Measurements from ENCODE around the gene SCUBE2. TPM values are rescaled to one million over a fixed set of nuclear protein-coding genes. Genes with fewer than 3 reads are reported as not detected.
"Not testable (repeated sequence)": the region's sequence is repeated elsewhere in the genome, so short reads cannot be mapped to it uniquely, and the experiment has no call there.

Gene SCUBE2
- total RNA-seq, 1 donor from 2014 or later, result 1.9 TPM

- Mint-ChIP-seq H3K4me1 (ENCODE audit: unreplicated experiment) (no peaks in the 10 kb centered on the region), H3K27ac (ENCODE audit: unreplicated experiment) (no peak overlapping the region)
Measured at GRCh38 chr11:8980485-8980884, 110.9 kb downstream of the SCUBE2 start.

GRCh38 chr11:8979365-8979764 lies 112.0 kb downstream of the SCUBE2 start:
- not testable (repeated sequence) for H3K27ac Mint-ChIP-seq (ENCODE audit: unreplicated experiment); H3K36me3 Mint-ChIP-seq (ENCODE audit: unreplicated experiment); H3K27me3 Mint-ChIP-seq (ENCODE audit: unreplicated experiment); DNase-seq (ENCODE audit: extremely low spot score, unreplicated experiment); H3K4me1 Mint-ChIP-seq (ENCODE audit: unreplicated experiment); H3K9me3 Mint-ChIP-seq (ENCODE audit: unreplicated experiment); H3K4me3 Mint-ChIP-seq (ENCODE audit: unreplicated experiment)

More at GRCh38 chr11:8980485-8980884, 110.9 kb downstream of the SCUBE2 start:
- H3K27me3 Mint-ChIP-seq (ENCODE audit: unreplicated experiment), result no peaks in the 10 kb centered on the region
- peaks cover 2% of the 10 kb centered on the region for H3K36me3 Mint-ChIP-seq (ENCODE audit: unreplicated experiment)
- no peaks in the 10 kb centered on the region for H3K9me3 Mint-ChIP-seq (ENCODE audit: unreplicated experiment)
- DNase-seq (ENCODE audit: extremely low spot score, unreplicated experiment), result no peak
- H3K4me3 Mint-ChIP-seq (ENCODE audit: unreplicated experiment), result no peak overlapping the region
- TF ChIP-seq, protein P1, sequence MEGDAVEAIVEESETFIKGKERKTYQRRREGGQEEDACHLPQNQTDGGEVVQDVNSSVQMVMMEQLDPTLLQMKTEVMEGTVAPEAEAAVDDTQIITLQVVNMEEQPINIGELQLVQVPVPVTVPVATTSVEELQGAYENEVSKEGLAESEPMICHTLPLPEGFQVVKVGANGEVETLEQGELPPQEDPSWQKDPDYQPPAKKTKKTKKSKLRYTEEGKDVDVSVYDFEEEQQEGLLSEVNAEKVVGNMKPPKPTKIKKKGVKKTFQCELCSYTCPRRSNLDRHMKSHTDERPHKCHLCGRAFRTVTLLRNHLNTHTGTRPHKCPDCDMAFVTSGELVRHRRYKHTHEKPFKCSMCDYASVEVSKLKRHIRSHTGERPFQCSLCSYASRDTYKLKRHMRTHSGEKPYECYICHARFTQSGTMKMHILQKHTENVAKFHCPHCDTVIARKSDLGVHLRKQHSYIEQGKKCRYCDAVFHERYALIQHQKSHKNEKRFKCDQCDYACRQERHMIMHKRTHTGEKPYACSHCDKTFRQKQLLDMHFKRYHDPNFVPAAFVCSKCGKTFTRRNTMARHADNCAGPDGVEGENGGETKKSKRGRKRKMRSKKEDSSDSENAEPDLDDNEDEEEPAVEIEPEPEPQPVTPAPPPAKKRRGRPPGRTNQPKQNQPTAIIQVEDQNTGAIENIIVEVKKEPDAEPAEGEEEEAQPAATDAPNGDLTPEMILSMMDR (IDR thresholded peaks at IDR 0.05), result no peak

DNA sequence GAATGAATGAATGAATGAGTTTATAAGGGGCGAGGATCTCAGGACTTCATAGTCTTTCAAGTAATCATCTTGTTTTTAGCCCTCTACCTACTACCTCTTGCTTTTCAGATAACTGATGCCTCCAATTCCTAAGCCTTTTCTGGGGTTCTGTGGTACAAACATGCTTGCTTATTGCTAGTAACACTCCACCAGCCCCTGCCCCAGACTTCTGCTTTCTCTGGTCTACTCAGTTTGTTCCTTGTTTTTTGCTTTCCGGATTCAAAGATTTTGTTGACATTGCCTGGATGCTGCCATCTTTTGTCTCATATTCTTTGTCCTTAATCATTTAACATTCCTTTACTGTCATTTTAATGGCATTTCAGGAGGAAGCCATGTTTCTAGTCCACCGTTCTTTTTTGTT lies 118.3 kb downstream of the SCUBE2 start:
- peaks cover 3% of the 10 kb centered on the region for H3K4me1 Mint-ChIP-seq (ENCODE audit: unreplicated experiment)
- no peak overlapping the region for H3K27ac Mint-ChIP-seq (ENCODE audit: unreplicated experiment)
- H3K36me3 Mint-ChIP-seq (ENCODE audit: unreplicated experiment), result no peaks in the 10 kb centered on the region
- no peaks in the 10 kb centered on the region for H3K27me3 Mint-ChIP-seq (ENCODE audit: unreplicated experiment)
- DNase-seq (ENCODE audit: extremely low spot score, unreplicated experiment), result no peak
- TF ChIP-seq, protein P1 (IDR thresholded peaks at IDR 0.05), result no peak
- H3K4me3 Mint-ChIP-seq (ENCODE audit: unreplicated experiment), result no peak overlapping the region
- no peaks in the 10 kb centered on the region for H3K9me3 Mint-ChIP-seq (ENCODE audit: unreplicated experiment)

DNA sequence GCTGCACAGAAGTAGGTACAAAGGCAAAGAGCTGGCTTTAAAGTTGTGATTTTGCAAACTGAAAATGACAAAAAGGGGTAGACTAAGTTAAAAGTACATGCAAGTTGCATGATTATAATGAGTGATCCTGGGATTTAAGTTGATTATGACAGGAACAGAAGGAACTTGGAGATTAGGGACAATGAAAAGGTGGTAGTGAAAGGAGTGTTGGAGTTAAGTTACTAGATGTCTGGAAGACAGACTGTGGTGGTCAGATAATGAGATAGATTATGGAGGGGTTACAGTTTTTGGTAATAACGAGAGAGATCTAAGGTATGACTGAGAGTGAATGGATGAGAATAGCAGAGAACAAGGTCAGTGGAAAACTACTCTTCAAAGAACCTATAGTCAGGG lies 119.5 kb downstream of the SCUBE2 start:
- no peaks in the 10 kb centered on the region for H3K36me3 Mint-ChIP-seq (ENCODE audit: unreplicated experiment)
- no peak overlapping the region for H3K4me3 Mint-ChIP-seq (ENCODE audit: unreplicated experiment)
- no peak for DNase-seq (ENCODE audit: extremely low spot score, unreplicated experiment)
- H3K27me3 Mint-ChIP-seq (ENCODE audit: unreplicated experiment), result no peaks in the 10 kb centered on the region
- TF ChIP-seq, protein P1 (IDR thresholded peaks at IDR 0.05), result no peak
- H3K27ac Mint-ChIP-seq (ENCODE audit: unreplicated experiment), result no peak overlapping the region
- peaks cover 3% of the 10 kb centered on the region for H3K4me1 Mint-ChIP-seq (ENCODE audit: unreplicated experiment)
- no peaks in the 10 kb centered on the region for H3K9me3 Mint-ChIP-seq (ENCODE audit: unreplicated experiment)

DNA sequence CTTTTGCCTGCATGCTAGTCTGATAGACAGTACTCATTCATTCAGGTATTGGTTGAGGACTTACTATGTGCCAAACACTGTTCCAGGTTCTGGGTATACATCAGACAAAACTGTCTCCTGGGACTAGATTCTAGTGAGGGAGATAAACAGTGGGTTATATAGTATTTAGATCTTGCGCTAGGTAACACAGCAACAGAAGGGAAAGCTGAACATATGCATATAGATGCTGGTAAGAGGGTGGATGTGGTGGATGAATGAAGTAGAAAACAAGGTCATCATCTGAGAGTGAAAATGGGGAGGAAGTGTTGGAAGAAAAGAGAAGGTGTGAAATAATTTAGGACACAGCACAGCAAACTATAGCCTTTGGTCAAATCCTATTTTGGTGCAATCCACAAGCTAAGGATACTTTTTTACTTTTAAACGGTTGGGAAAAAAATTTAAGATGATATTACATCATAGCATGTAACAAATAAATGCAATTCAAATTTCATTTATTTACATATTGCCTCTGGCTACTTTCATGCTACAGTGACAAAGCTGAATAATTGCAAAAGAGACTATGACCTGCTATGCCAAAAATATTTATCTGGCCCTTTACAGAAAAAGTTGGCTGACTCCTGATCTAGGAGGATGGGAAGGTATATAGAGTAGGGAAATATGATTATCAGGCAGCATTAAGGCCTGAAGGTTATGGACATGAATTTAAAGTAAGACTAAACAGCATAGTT lies 120.0 kb downstream of the SCUBE2 start:
- H3K27ac Mint-ChIP-seq (ENCODE audit: unreplicated experiment), result no peak overlapping the region
- peaks cover 3% of the 10 kb centered on the region for H3K4me1 Mint-ChIP-seq (ENCODE audit: unreplicated experiment)
- no peak for DNase-seq (ENCODE audit: extremely low spot score, unreplicated experiment)
- H3K27me3 Mint-ChIP-seq (ENCODE audit: unreplicated experiment), result no peaks in the 10 kb centered on the region
- H3K4me3 Mint-ChIP-seq (ENCODE audit: unreplicated experiment), result no peak overlapping the region
- no peaks in the 10 kb centered on the region for H3K36me3 Mint-ChIP-seq (ENCODE audit: unreplicated experiment)
- TF ChIP-seq, protein P1 (IDR thresholded peaks at IDR 0.05), result no peak
- H3K9me3 Mint-ChIP-seq (ENCODE audit: unreplicated experiment), result no peaks in the 10 kb centered on the region

Small RNAs within 50 kb of the gene (microRNA-seq; reads per million reads assigned to microRNA genes)
- not detected for gene MIR5691 (ENCODE audit: unreplicated experiment)

Other genes with a start within 250 kb of the SCUBE2 start
- 28.8 and 32.6 TPM in 2 replicates for gene AKIP1, start 180.4 kb downstream of the SCUBE2 start, total RNA-seq
- not detected in 2 replicates for gene C11orf16, start 158.7 kb downstream of the SCUBE2 start, total RNA-seq
- gene ASCL3, start 148.6 kb downstream of the SCUBE2 start, total RNA-seq, result not detected in 2 replicates
- gene TMEM9B, start 127.2 kb downstream of the SCUBE2 start, total RNA-seq, result 33.4 and 35.9 TPM in 2 replicates
- gene NRIP3, start 87.6 kb downstream of the SCUBE2 start, total RNA-seq, result 0.97 and 1.1 TPM in 2 replicates
- 115 and 122 TPM in 2 replicates for gene DENND5A, start 173.8 kb upstream of the SCUBE2 start, total RNA-seq
- gene TMEM41B, start 223.0 kb upstream of the SCUBE2 start, total RNA-seq, result 28.1 and 32.3 TPM in 2 replicates

All from osteocyte (in vitro differentiated cells).